ENCODE measurements around the gene ZC3HAV1L. TPM values are rescaled to one million over a fixed set of nuclear protein-coding genes. Genes with fewer than 3 reads are reported as not detected.
"Not testable (repeated sequence)": the region's sequence is repeated elsewhere in the genome, so short reads cannot be mapped to it uniquely, and the experiment has no call there.

The ZC3HAV1L gene
- total RNA-seq, 4 donors from 2014 or later, result 7.3 to 12.4 (median 10.2) TPM

GRCh38 chr7:139033346-139034114 lies 2.3 kb downstream of the ZC3HAV1L start:
- 86 to 88% methylated on average over 4 to 5 of the region's 6 CpGs for WGBS, 2 donors (ENCODE audit: low coverage in 1 of 2)
- TF ChIP-seq EP300 (IDR thresholded peaks at IDR 0.05), result no peak
- TF ChIP-seq POLR2A (IDR thresholded peaks at IDR 0.05), result no peak
- no peak for TF ChIP-seq CTCF (IDR thresholded peaks at IDR 0.05)
- TF ChIP-seq POLR2AphosphoS5 (IDR thresholded peaks at IDR 0.05), result no peak
- Histone ChIP-seq H3K27ac (no peak overlapping the region), H3K36me3 (peaks cover 0 to 41% of the 10 kb centered on the region in 2 donors), H3K4me3 (no peak overlapping the region), H3K9me3 (no peaks in the 10 kb centered on the region), H3K27me3 (no peaks in the 10 kb centered on the region), H3K4me1 (peaks cover 0 to 21% (median 6%) of the 10 kb centered on the region in 3 donors)
- no peak for ATAC-seq

- ATAC-seq, result no peak
- Histone ChIP-seq H3K36me3 (peaks cover 0 to 52% of the 10 kb centered on the region in 2 donors), H3K27ac (no peak overlapping the region), H3K9me3 (no peaks in the 10 kb centered on the region), H3K27me3 (no peaks in the 10 kb centered on the region), H3K4me1 (peaks cover 0 to 21% (median 6%) of the 10 kb centered on the region in 3 donors), H3K4me3 (no peak overlapping the region)
- WGBS, 2 donors (ENCODE audit: low coverage in 1 of 2), result 94% methylated on average over 4 of the region's 4 CpGs; no CpG with 5 or more reads in 1 of the 2 donors
- TF ChIP-seq POLR2A (IDR thresholded peaks at IDR 0.05) (no peak), POLR2AphosphoS5 (IDR thresholded peaks at IDR 0.05) (no peak), CTCF (IDR thresholded peaks at IDR 0.05) (no peak)
Observed at GRCh38 chr7:139032473-139032872, 3.4 kb downstream of the ZC3HAV1L start.

GRCh38 chr7:139029353-139029752 lies 6.5 kb downstream of the ZC3HAV1L start:
- Histone ChIP-seq H3K27ac (no peak overlapping the region), H3K27me3 (no peaks in the 10 kb centered on the region), H3K4me1 (peaks cover 0 to 4% (median 0%) of the 10 kb centered on the region in 3 donors), H3K4me3 (no peak overlapping the region), H3K9me3 (no peaks in the 10 kb centered on the region), H3K36me3 (peaks cover 0 to 83% of the 10 kb centered on the region in 2 donors)
- TF ChIP-seq POLR2AphosphoS5 (IDR thresholded peaks at IDR 0.05), result no peak
- TF ChIP-seq EP300 (IDR thresholded peaks at IDR 0.05), result no peak
- no peak for TF ChIP-seq POLR2A (IDR thresholded peaks at IDR 0.05)
- no peak for TF ChIP-seq CTCF (IDR thresholded peaks at IDR 0.05)
- no peak for ATAC-seq
- WGBS, 2 donors (ENCODE audit: low coverage in 1 of 2), result 93 to 100% methylated on average over 3 of the region's 3 CpGs

- Histone ChIP-seq H3K36me3 (peaks cover 0 to 88% of the 10 kb centered on the region in 2 donors), H3K4me1 (no peaks in the 10 kb centered on the region), H3K27ac (no peak overlapping the region), H3K4me3 (no peak overlapping the region), H3K9me3 (no peaks in the 10 kb centered on the region), H3K27me3 (no peaks in the 10 kb centered on the region)
- ATAC-seq, result no peak
- TF ChIP-seq CTCF (IDR thresholded peaks at IDR 0.05) (no peak), POLR2A (IDR thresholded peaks at IDR 0.05) (no peak), EP300 (IDR thresholded peaks at IDR 0.05) (no peak), POLR2AphosphoS5 (IDR thresholded peaks at IDR 0.05) (no peak)
- WGBS, 2 donors (ENCODE audit: low coverage in 1 of 2), result 78 to 100% methylated on average over 2 to 6 of the region's 6 CpGs
Observed at GRCh38 chr7:139026551-139026950, 9.3 kb downstream of the ZC3HAV1L start.

- H3K27ac ChIP-seq, H3K4me1 ChIP-seq, H3K9me3 ChIP-seq, ATAC-seq, H3K4me3 ChIP-seq, H3K27me3 ChIP-seq: not testable (repeated sequence)
- 86 to 90% methylated on average over 3 to 5 of the region's 5 CpGs for WGBS, 2 donors (ENCODE audit: low coverage in 1 of 2)
- peaks cover 0 to 81% of the 10 kb centered on the region in 2 donors for H3K36me3 ChIP-seq
Observed at GRCh38 chr7:139025861-139026260, 10.0 kb downstream of the ZC3HAV1L start.
